Measurements from ENCODE around the gene PAFAH2. TPM values are rescaled to one million over a fixed set of nuclear protein-coding genes. Genes with fewer than 3 reads are reported as not detected.

The PAFAH2 gene
- total RNA-seq, 1 experiment from 2014 or later = 12.8 TPM

GRCh38 chr1:26037904-26038303 is 40.0 kb upstream of the PAFAH2 start:
- POLR2A ChIA-PET = no interaction called here
- Mint-ChIP-seq H3K4me1 (ENCODE audit: insufficient read depth, unreplicated experiment) (peaks cover 11% of the 10 kb centered on the region), H3K27me3 (ENCODE audit: insufficient read depth, unreplicated experiment) (no peaks in the 10 kb centered on the region), H3K27ac (ENCODE audit: low read depth, unreplicated experiment) (no peak overlapping the region), H3K4me3 (ENCODE audit: unreplicated experiment) (no peak overlapping the region), H3K9me3 (ENCODE audit: unreplicated experiment) (no peaks in the 10 kb centered on the region), H3K36me3 (ENCODE audit: insufficient read depth, unreplicated experiment) (no peaks in the 10 kb centered on the region)
- CTCF ChIA-PET = interaction anchor here (0.6 to 6.5 kb wide), 2 partner anchors 106 to 501 kb away, joined by 3 to 55 read pairs; no protein-coding TSS in a partner anchor
- DNase-seq (ENCODE audit: unreplicated experiment) = no peak
- intact Hi-C loops (cut with micrococcal nuclease) = loop anchor here (2.0 to 5.0 kb wide), 3 partner anchors 127 to 354 kb away; partner anchors contain the start of gene CD52
- no peak for TF ChIP-seq CTCF (IDR thresholded peaks at IDR 0.05; ENCODE audit: unreplicated experiment)
- BruUV-seq (replicated peaks) = no TSS peak

GRCh38 chr1:26036756-26037281 is 39.0 kb upstream of the PAFAH2 start:
- H3K36me3 Mint-ChIP-seq (ENCODE audit: insufficient read depth, unreplicated experiment) = no peaks in the 10 kb centered on the region
- no peak for TF ChIP-seq CTCF (IDR thresholded peaks at IDR 0.05; ENCODE audit: unreplicated experiment)
- intact Hi-C loops (cut with micrococcal nuclease) = loop anchor here (1.0 to 5.0 kb wide), 5 partner anchors 68 to 355 kb away; partner anchors contain the start of gene CD52
- H3K27ac Mint-ChIP-seq (ENCODE audit: low read depth, unreplicated experiment) = no peak overlapping the region
- BruUV-seq (replicated peaks) = no TSS peak
- peak overlapping the region; percentile 94 for H3K4me3 Mint-ChIP-seq (ENCODE audit: unreplicated experiment)
- ChIA-PET POLR2A (interaction anchor here (0.5 to 1.2 kb wide), 2 partner anchors 108 to 608 kb away, joined by 3 read pairs; no protein-coding TSS in a partner anchor), CTCF (interaction anchor here (0.6 to 6.5 kb wide), 29 partner anchors 9 to 535 kb away, joined by 3 to 55 read pairs (median 4); partner anchors contain the start of genes C1orf232, SLC30A2 and ZNF593)
- H3K9me3 Mint-ChIP-seq (ENCODE audit: unreplicated experiment) = no peaks in the 10 kb centered on the region
- no peaks in the 10 kb centered on the region for H3K27me3 Mint-ChIP-seq (ENCODE audit: insufficient read depth, unreplicated experiment)
- no peak for DNase-seq (ENCODE audit: unreplicated experiment)
- H3K4me1 Mint-ChIP-seq (ENCODE audit: insufficient read depth, unreplicated experiment) = peaks cover 11% of the 10 kb centered on the region

- no peaks in the 10 kb centered on the region for H3K9me3 Mint-ChIP-seq (ENCODE audit: unreplicated experiment)
- peak overlapping the region; percentile 61 for H3K27ac Mint-ChIP-seq (ENCODE audit: low read depth, unreplicated experiment)
- no peaks in the 10 kb centered on the region for H3K27me3 Mint-ChIP-seq (ENCODE audit: insufficient read depth, unreplicated experiment)
- no peaks in the 10 kb centered on the region for H3K36me3 Mint-ChIP-seq (ENCODE audit: insufficient read depth, unreplicated experiment)
- DNase-seq (ENCODE audit: unreplicated experiment) = peak; percentile 70
- peaks cover 11% of the 10 kb centered on the region for H3K4me1 Mint-ChIP-seq (ENCODE audit: insufficient read depth, unreplicated experiment)
- CTCF ChIA-PET = interaction anchor here (0.6 to 6.5 kb wide), 41 partner anchors 9 to 1079 kb away, joined by 3 to 55 read pairs (median 3); partner anchors contain the start of genes C1orf232, SLC30A2 and ZNF593
- H3K4me3 Mint-ChIP-seq (ENCODE audit: unreplicated experiment) = peak overlapping the region; percentile 94
- POLR2A ChIA-PET = interaction anchor here (0.5 to 1.8 kb wide), 7 partner anchors 22 to 607 kb away, joined by 3 to 6 read pairs (median 3); no protein-coding TSS in a partner anchor
- BruUV-seq (replicated peaks) = no TSS peak
- intact Hi-C loops (cut with micrococcal nuclease) = loop anchor here (1.0 to 5.0 kb wide), 5 partner anchors 69 to 356 kb away; partner anchors contain the start of gene CD52
- peak; percentile 96 for TF ChIP-seq CTCF (IDR thresholded peaks at IDR 0.05; ENCODE audit: unreplicated experiment)
Measured at GRCh38 chr1:26035959-26036755, 38.3 kb upstream of the PAFAH2 start.

Measured in MCF 10A (cell line).